Neural cell (in vitro differentiated cells): Measurements from ENCODE around the gene DRD4.

Source experiments
- POLR2AphosphoS5 ChIP-seq: IDR thresholded peaks from 2 replicates; pipeline ENCODE4 v1.6.1; 2012
- TF ChIP-seq, protein P1 (sequence below): fragments of 450-650 bp; IDR thresholded peaks from 2 replicates; pipeline ENCODE4 v1.5.1; 2014; ENCODE audit warnings: antibody characterized with exemption, mild to moderate bottlenecking, moderate library complexity; ENCODE audit not compliant: poor library complexity, severe bottlenecking

DNA sequence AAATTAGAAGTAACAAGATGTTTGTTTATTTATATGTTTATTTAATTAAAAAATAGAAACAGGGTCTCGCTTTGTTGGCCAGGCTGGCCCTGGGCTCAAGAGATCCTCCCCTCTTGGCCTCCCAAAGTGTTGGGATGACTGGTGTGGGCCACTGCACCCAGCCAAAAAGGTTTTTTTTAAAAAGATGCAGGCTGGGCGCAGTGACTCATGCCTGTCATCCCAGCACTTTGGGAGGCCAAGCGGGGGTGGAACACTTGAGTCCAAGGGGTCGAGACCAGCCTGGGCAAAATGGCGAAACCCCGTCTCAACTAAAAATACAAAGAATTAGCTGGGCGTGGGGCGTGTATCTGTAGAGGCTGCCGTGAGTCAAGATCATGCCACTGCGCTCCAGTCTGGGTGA lies 13.4 kb downstream of the DRD4 start:
- TF ChIP-seq, protein P1, sequence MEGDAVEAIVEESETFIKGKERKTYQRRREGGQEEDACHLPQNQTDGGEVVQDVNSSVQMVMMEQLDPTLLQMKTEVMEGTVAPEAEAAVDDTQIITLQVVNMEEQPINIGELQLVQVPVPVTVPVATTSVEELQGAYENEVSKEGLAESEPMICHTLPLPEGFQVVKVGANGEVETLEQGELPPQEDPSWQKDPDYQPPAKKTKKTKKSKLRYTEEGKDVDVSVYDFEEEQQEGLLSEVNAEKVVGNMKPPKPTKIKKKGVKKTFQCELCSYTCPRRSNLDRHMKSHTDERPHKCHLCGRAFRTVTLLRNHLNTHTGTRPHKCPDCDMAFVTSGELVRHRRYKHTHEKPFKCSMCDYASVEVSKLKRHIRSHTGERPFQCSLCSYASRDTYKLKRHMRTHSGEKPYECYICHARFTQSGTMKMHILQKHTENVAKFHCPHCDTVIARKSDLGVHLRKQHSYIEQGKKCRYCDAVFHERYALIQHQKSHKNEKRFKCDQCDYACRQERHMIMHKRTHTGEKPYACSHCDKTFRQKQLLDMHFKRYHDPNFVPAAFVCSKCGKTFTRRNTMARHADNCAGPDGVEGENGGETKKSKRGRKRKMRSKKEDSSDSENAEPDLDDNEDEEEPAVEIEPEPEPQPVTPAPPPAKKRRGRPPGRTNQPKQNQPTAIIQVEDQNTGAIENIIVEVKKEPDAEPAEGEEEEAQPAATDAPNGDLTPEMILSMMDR: no peak
- no peak for TF ChIP-seq POLR2AphosphoS5
